ENCODE data around the gene UPK3A.

GRCh38 chr22:45238076-45238956 lies 46.4 kb upstream of the UPK3A start:
- TF ChIP-seq EP300 (conservative IDR thresholded peaks at IDR 0.05; ENCODE audit: poor library complexity, severe bottlenecking) (no peak), CTCF (IDR thresholded peaks at IDR 0.05; ENCODE audit: poor library complexity, severe bottlenecking) (no peak), EZH2 (IDR thresholded peaks at IDR 0.05; ENCODE audit: borderline replicate concordance, insufficient read depth, low read length, poor library complexity, severe bottlenecking) (no peak), MXI1 (conservative IDR thresholded peaks at IDR 0.05; ENCODE audit: poor library complexity, severe bottlenecking) (no peak), TAF1 (IDR thresholded peaks at IDR 0.05; ENCODE audit: low read depth) (no peak)
- TF ChIP-seq, protein P1, sequence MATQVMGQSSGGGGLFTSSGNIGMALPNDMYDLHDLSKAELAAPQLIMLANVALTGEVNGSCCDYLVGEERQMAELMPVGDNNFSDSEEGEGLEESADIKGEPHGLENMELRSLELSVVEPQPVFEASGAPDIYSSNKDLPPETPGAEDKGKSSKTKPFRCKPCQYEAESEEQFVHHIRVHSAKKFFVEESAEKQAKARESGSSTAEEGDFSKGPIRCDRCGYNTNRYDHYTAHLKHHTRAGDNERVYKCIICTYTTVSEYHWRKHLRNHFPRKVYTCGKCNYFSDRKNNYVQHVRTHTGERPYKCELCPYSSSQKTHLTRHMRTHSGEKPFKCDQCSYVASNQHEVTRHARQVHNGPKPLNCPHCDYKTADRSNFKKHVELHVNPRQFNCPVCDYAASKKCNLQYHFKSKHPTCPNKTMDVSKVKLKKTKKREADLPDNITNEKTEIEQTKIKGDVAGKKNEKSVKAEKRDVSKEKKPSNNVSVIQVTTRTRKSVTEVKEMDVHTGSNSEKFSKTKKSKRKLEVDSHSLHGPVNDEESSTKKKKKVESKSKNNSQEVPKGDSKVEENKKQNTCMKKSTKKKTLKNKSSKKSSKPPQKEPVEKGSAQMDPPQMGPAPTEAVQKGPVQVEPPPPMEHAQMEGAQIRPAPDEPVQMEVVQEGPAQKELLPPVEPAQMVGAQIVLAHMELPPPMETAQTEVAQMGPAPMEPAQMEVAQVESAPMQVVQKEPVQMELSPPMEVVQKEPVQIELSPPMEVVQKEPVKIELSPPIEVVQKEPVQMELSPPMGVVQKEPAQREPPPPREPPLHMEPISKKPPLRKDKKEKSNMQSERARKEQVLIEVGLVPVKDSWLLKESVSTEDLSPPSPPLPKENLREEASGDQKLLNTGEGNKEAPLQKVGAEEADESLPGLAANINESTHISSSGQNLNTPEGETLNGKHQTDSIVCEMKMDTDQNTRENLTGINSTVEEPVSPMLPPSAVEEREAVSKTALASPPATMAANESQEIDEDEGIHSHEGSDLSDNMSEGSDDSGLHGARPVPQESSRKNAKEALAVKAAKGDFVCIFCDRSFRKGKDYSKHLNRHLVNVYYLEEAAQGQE (IDR thresholded peaks at IDR 0.05; ENCODE audit: borderline replicate concordance): no peak

All from neural cell (in vitro differentiated cells).